ENCODE data around the gene MCF2L2.

DNA sequence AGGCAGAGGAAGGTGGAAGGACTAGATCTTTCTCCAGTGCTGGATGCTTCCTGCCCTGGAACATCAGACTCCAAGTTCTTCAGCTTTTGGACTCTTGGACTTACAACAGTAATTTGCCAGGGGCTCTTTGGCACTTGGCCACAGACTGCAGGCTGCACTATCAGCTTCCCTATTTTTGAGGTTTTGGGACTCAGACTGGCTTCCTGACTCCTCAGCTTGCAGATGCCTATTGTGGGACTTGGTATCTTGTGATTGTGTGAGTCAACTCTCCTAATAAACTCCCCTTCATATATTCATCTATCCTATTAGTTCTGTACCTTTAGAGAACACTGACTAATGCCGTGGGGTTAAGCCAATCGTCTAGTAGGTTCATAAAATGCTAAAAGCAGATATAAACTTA is 184.2 kb downstream of the MCF2L2 start:
- TF ChIP-seq POLR2A (IDR thresholded peaks at IDR 0.05) (no peak), CTCF (IDR thresholded peaks at IDR 0.05) (no peak)
